ENCODE measurements around the gene LSM2. TPM values are rescaled to one million over a fixed set of nuclear protein-coding genes. Genes with fewer than 3 reads are reported as not detected.
A peak's percentile ranks its signal among the peaks of the same experiment; 100 is the strongest.
"Not testable (repeated sequence)": the region's sequence is repeated elsewhere in the genome, so short reads cannot be mapped to it uniquely, and the experiment has no call there.

Gene LSM2
- total RNA-seq (2013): 19.5 TPM
- polyA plus RNA-seq: 10 to 100 TPM; 26.0 to 41.0 (median 40.0) TPM
- polyA minus RNA-seq: 7.6 and 21.5 TPM in 2 replicates
- 0.92 to 7.6 (median 4.7) reads per million in 11 experiments for total RNA-seq

DNA sequence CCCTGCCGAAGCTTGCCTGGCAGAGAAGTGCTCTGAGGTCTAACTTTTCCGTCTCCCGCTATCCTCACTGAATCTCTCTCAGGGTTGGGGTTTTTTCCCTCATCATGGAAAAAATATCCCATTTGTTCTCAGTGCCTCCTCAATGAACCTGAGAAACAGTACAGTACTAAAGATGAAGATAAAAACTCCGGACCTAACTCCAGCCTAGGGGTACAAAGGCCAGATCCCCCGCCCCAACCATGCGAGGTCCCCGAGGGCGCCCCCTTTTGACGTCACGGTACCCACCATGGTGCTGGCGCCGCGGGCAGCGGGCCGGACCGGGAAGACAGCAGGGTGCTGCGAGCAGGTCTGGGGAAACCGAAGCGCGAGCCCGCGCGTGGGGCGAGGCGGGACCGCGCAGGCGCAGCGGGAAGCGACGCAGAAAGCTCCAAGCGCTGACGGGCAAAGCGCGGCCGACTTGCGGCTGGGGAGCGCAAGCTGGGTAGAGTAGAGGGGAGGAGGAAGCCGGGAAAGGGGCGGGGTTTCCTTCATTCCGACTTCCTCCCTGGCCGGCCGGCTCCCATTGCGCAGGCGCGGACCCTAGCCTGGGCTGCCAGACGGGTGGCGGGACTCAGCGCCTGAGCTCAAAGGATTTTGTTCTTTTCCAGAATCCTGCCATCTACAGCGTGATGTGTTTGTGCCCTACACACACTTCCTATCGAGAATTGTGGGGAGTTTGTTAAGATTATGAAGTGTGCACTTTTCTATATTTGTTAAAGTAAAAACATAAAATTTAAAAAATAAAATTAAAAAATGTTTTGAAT lies at the start of gene LSM2:
Gene LSM2, minus strand, starts transcription at position 497 of the 803 bp plus-strand sequence. Its CDS starts 209 bp downstream, at position 288.
- H4K20me1 ChIP-seq (ENCODE audit: insufficient read depth, low read length): no peaks in the 10 kb centered on the region
- H3K4me3 ChIP-seq (replicated peaks in 1 of 3; ENCODE audit: low read depth in 2 of 3, low read length in 3 of 3): peak within 1 kb of the TSS; percentile 64 to 90 (median 72)
- H3K9ac ChIP-seq (ENCODE audit: insufficient read depth, low read length, poor library complexity, severe bottlenecking): peak within 1 kb of the TSS; percentile 76
- H2AFZ ChIP-seq (ENCODE audit: insufficient read depth, low read depth, low read length, poor library complexity, severe bottlenecking): peak within 1 kb of the TSS; percentile 94
- no peak for TF ChIP-seq CTCF (IDR thresholded peaks at IDR 0.05)
- WGBS (ENCODE audit: insufficient coverage): under 1% methylated on average over 38 of the region's 51 CpGs
- no peaks in the 10 kb centered on the region for H3K27me3 ChIP-seq (ENCODE audit: control insufficient read depth in 2 of 2, insufficient read depth in 2 of 2, low read length in 2 of 2)
- H3K36me3 ChIP-seq (replicated peaks in 1 of 2; ENCODE audit: control insufficient read depth in 1 of 2, insufficient read depth in 2 of 2, low read length in 2 of 2): peaks cover 11 to 23% of the 10 kb centered on the region in 2 donors
- Mint-ChIP-seq H3K36me3 (peaks cover 24 to 48% of the 10 kb centered on the region in 2 donors), H3K9me3 (no peaks in the 10 kb centered on the region), H3K4me3 (peak within 1 kb of the TSS; percentile 89 to 90), H3K27me3 (ENCODE audit: low read depth in 3 of 3) (peaks cover 0 to 3% (median 0%) of the 10 kb centered on the region in 3 donors), H3K4me1 (peaks cover 11% of the 10 kb centered on the region), H3K27ac (peak within 1 kb of the TSS; percentile 88 to 97 (median 95))
- no peaks in the 10 kb centered on the region for H3K9me3 ChIP-seq (replicated peaks in 1 of 2; ENCODE audit: control insufficient read depth in 1 of 2, insufficient read depth in 1 of 2, low read length in 2 of 2)
- H3K27ac ChIP-seq (ENCODE audit: low read depth in 1 of 2, low read length in 2 of 2): peak within 1 kb of the TSS; percentile 83 to 91
- H3K79me2 ChIP-seq (ENCODE audit: insufficient read depth, low read length): peaks cover 25% of the 10 kb centered on the region
- intact Hi-C loops (cut with micrococcal nuclease): no loop called here
- peak within 1 kb of the TSS; percentile 98 for H3K4me2 ChIP-seq (replicated peaks; ENCODE audit: extremely low read depth, low read length, poor library complexity, severe bottlenecking)
- peaks cover 12 to 16% of the 10 kb centered on the region in 2 donors for H3K4me1 ChIP-seq (ENCODE audit: control insufficient read depth in 1 of 2, insufficient read depth in 2 of 2, low read length in 2 of 2)
- DNase-seq: peak; percentile 98 to 99 (median 98)

- H3K9me3 Mint-ChIP-seq; H3K9me3 ChIP-seq (replicated peaks in 1 of 2; ENCODE audit: control insufficient read depth in 1 of 2, insufficient read depth in 1 of 2, low read length in 2 of 2); H2AFZ ChIP-seq (ENCODE audit: insufficient read depth, low read depth, low read length, poor library complexity, severe bottlenecking); H3K4me1 ChIP-seq (ENCODE audit: control insufficient read depth in 1 of 2, insufficient read depth in 2 of 2, low read length in 2 of 2); H3K9ac ChIP-seq (ENCODE audit: insufficient read depth, low read length, poor library complexity, severe bottlenecking); H3K79me2 ChIP-seq (ENCODE audit: insufficient read depth, low read length); H3K36me3 ChIP-seq (replicated peaks in 1 of 2; ENCODE audit: control insufficient read depth in 1 of 2, insufficient read depth in 2 of 2, low read length in 2 of 2); H3K4me1 Mint-ChIP-seq; H3K27me3 ChIP-seq (ENCODE audit: control insufficient read depth in 2 of 2, insufficient read depth in 2 of 2, low read length in 2 of 2); H4K20me1 ChIP-seq (ENCODE audit: insufficient read depth, low read length); H3K27ac Mint-ChIP-seq; DNase-seq; H3K27ac ChIP-seq (ENCODE audit: low read depth in 1 of 2, low read length in 2 of 2); intact Hi-C loops (cut with micrococcal nuclease); H3K27me3 Mint-ChIP-seq (ENCODE audit: low read depth in 3 of 3); H3K4me3 ChIP-seq (replicated peaks in 1 of 3; ENCODE audit: low read depth in 2 of 3, low read length in 3 of 3); H3K4me3 Mint-ChIP-seq; H3K4me2 ChIP-seq (replicated peaks; ENCODE audit: extremely low read depth, low read length, poor library complexity, severe bottlenecking): not testable (repeated sequence)
- 93% methylated on average over 19 of the region's 35 CpGs for WGBS (ENCODE audit: insufficient coverage)
- peaks cover 4 to 23% of the 10 kb centered on the region in 2 donors for H3K36me3 Mint-ChIP-seq
Observed at GRCh38 chr6:31851980-31852718, 45.4 kb upstream of the LSM2 start.

Measured in CD14-positive monocyte (primary cell).